ENCODE results near the gene SLC24A4. TPM values are rescaled to one million over a fixed set of nuclear protein-coding genes. Genes with fewer than 3 reads are reported as not detected.

SLC24A4 gene
- total RNA-seq, 1 donor from 2014 or later: not detected

DNA sequence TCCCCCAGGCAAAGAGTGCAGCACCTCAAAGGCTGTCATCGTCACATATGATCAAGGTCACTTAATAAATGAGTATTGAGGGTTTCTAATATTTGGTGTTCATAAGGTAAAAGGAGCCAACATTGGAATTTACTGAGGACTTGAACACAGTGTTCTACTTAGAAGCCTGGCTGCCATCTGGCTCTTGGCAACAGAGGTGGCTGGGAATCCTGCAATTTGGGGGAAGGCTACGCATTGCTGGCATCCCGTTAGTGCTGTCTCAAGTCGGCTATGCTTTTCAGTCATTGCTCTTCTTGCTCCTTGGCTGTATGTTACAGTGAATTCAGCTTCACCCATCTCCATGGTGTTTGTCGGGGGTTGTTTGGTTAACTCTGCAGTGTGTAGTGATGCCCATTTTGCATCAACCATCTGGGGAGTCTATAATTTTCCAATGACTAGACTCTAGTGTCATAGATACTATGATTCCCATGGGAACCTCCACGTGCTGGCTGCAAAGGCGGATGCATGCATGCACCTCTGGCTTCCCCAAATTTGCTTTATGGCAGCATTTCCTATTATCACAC is 12.9 kb upstream of the SLC24A4 start:
- no peaks in the 10 kb centered on the region for H3K27me3 ChIP-seq (ENCODE audit: control insufficient read depth, insufficient read depth, low read length)
- no peak overlapping the region for H3K4me3 ChIP-seq (ENCODE audit: low read depth, low read length)
- TF ChIP-seq, protein P1, sequence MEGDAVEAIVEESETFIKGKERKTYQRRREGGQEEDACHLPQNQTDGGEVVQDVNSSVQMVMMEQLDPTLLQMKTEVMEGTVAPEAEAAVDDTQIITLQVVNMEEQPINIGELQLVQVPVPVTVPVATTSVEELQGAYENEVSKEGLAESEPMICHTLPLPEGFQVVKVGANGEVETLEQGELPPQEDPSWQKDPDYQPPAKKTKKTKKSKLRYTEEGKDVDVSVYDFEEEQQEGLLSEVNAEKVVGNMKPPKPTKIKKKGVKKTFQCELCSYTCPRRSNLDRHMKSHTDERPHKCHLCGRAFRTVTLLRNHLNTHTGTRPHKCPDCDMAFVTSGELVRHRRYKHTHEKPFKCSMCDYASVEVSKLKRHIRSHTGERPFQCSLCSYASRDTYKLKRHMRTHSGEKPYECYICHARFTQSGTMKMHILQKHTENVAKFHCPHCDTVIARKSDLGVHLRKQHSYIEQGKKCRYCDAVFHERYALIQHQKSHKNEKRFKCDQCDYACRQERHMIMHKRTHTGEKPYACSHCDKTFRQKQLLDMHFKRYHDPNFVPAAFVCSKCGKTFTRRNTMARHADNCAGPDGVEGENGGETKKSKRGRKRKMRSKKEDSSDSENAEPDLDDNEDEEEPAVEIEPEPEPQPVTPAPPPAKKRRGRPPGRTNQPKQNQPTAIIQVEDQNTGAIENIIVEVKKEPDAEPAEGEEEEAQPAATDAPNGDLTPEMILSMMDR (IDR thresholded peaks at IDR 0.05; ENCODE audit: insufficient read depth, low read length, severe bottlenecking): no peak
- no peak for FAIRE-seq
- DNase-seq (ENCODE audit: low read depth): no peak
- no peaks in the 10 kb centered on the region for H3K36me3 ChIP-seq (ENCODE audit: control insufficient read depth, insufficient read depth, low read length)

DNA sequence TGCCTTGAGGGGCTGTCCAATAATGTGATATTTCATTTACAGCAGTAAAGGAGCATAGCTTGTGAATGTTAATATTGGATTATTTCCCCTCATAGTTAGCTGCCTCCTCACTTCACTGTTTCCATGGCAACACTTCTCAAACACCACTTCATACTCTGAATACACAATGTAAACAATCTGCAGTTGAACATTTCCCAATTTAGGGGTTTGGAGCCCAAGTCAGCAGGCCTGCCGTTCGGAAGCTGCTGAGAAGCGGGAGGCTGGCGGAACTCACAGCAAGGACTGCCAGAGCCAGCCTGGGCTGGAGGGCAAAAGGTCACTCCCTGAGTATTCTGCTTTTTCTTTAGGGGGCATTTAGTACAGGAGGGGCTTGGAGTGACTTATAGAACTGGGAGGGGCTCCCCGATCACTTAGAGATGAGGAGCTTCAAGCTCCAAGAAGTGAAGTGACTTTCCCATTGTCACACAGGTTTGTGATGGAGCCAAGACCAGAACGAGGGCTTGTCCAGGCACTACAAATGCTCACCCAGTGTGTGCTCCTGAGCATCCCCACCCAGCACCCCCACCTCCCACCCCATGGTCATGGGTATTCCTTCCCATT is 12.1 kb upstream of the SLC24A4 start:
- TF ChIP-seq, protein P1 (IDR thresholded peaks at IDR 0.05; ENCODE audit: insufficient read depth, low read length, severe bottlenecking): no peak
- DNase-seq (ENCODE audit: low read depth) (no peak), FAIRE-seq (no peak)
- H3K36me3 ChIP-seq (ENCODE audit: control insufficient read depth, insufficient read depth, low read length): no peaks in the 10 kb centered on the region
- H3K4me3 ChIP-seq (ENCODE audit: low read depth, low read length): no peak overlapping the region
- no peaks in the 10 kb centered on the region for H3K27me3 ChIP-seq (ENCODE audit: control insufficient read depth, insufficient read depth, low read length)

DNA sequence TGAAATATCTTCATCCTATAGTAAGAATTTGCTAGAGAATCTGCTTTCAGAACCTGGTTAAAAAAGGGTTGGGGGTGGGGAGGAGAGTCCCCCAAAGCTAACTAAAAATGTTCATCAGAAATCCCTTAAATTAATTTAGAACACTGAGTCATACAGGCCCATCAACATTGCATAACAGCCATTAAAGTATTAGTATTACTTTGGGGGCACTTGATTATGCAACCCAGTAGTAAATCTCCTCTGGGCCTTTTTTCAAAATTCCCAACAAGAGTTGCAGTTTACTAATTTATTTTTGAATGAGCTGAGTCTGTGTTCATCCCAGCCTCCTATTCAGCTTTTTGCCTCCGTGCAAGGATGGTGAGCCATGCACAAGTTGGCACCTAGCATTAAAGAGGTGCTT is 8.8 kb upstream of the SLC24A4 start:
- no peak for FAIRE-seq
- no peaks in the 10 kb centered on the region for H3K36me3 ChIP-seq (ENCODE audit: control insufficient read depth, insufficient read depth, low read length)
- no peak overlapping the region for H3K4me3 ChIP-seq (ENCODE audit: low read depth, low read length)
- no peaks in the 10 kb centered on the region for H3K27me3 ChIP-seq (ENCODE audit: control insufficient read depth, insufficient read depth, low read length)
- DNase-seq (ENCODE audit: low read depth): no peak
- TF ChIP-seq, protein P1 (IDR thresholded peaks at IDR 0.05; ENCODE audit: insufficient read depth, low read length, severe bottlenecking): no peak

DNA sequence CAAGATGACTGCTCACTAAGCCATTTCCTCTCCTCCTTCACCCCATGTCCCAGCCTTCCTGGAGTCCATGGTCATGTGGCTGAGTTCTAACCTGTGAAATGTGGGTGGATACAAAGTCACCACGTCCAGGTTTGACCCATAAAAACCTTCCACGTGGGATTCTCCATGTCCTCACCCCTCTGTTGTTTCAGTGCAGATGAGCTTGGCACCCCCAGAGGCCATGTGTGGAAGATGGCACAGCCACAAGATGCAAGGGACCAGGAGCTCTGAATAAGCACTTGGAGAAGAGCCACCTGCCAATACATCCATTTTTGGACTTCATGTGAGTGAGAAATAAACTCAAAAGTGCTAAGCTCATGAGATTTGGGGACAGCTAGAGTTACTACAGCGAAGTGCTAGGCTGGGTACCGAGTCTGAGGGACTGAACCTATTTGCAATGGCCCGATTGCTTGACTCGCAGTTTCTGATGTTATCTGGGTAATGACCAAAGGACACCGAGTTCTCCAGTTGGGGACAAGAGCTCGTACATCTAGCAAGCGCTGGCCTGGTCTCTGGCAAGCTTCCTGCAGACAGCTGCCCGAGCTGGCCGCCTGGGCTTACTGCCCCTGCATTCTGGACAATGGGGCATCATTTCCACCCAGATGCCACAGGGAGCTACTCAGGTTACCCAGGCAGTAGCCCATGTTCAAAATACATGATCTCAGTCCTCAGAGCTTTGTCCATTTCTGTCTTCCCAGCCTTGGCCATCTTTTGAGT is 7.7 kb upstream of the SLC24A4 start:
- DNase-seq (ENCODE audit: low read depth): no peak
- Histone ChIP-seq H3K36me3 (ENCODE audit: control insufficient read depth, insufficient read depth, low read length) (no peaks in the 10 kb centered on the region), H3K27me3 (ENCODE audit: control insufficient read depth, insufficient read depth, low read length) (peaks cover 3% of the 10 kb centered on the region), H3K4me3 (ENCODE audit: low read depth, low read length) (no peak overlapping the region)
- no peak for FAIRE-seq
- TF ChIP-seq, protein P1 (IDR thresholded peaks at IDR 0.05; ENCODE audit: insufficient read depth, low read length, severe bottlenecking): no peak

DNA sequence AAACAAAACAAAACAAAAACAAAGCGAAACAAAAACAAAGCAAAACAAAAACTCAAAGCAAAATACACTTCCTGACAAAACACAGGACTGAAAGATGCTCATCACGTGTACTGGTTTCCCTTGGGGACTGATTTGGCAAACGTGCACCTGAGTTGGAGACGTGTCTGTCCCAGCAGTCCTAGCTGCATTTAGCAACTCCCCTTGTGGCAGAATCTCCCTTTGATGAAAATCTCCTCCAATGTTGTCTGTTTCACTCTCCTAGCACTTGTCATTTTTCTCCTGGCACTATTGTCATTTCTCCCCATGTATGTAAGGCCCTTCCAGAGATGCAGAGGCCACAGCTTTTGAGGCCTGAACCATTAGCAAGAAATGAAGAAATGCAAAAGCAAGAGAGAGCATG is 6.8 kb upstream of the SLC24A4 start:
- no peaks in the 10 kb centered on the region for H3K36me3 ChIP-seq (ENCODE audit: control insufficient read depth, insufficient read depth, low read length)
- TF ChIP-seq, protein P1 (IDR thresholded peaks at IDR 0.05; ENCODE audit: insufficient read depth, low read length, severe bottlenecking): no peak
- DNase-seq (ENCODE audit: low read depth) (no peak), FAIRE-seq (no peak)
- no peak overlapping the region for H3K4me3 ChIP-seq (ENCODE audit: low read depth, low read length)
- peaks cover 3% of the 10 kb centered on the region for H3K27me3 ChIP-seq (ENCODE audit: control insufficient read depth, insufficient read depth, low read length)

Data from bronchial epithelial cell (primary cell).